Upper lobe of left lung (tissue), 6 donors: Measurements from ENCODE around the gene OR8B12. TPM values are rescaled to one million over a fixed set of nuclear protein-coding genes. Genes with fewer than 3 reads are reported as not detected.
"Not testable (repeated sequence)": the region's sequence is repeated elsewhere in the genome, so short reads cannot be mapped to it uniquely, and the experiment has no call there.

Experiments used
- ATAC-seq, 2 donors: fragments of 200-7000 bp; cut with Tn5 transposase; one replicate each; pipeline ENCODE4 v1.9.1; 2022; ENCODE audit warnings: mild to moderate bottlenecking in 2 of 2, moderate library complexity in 2 of 2; ENCODE audit not compliant: low FRiP score in 2 of 2
- DNase-seq, 2 donors: peaks; one replicate each; pipeline ENCODE4 v3.0.0-alpha.2; 2019 to 2020
- H3K27ac ChIP-seq, 4 donors: fragments of 200-600 bp; sonication (generic); one replicate each; pipeline ENCODE4 v1.5.1; 2016 to 2019
- H3K27me3 ChIP-seq, 4 donors: fragments of 200-600 bp; sonication (generic); one replicate each; pipeline ENCODE4 v1.5.1; 2017 to 2019
- H3K36me3 ChIP-seq, 4 donors: fragments of 200-600 bp; sonication (generic); one replicate each; pipeline ENCODE4 v1.5.1; 2016 to 2019
- H3K4me1 ChIP-seq, 4 donors: fragments of 200-600 bp; sonication (generic); one replicate each; pipeline ENCODE4 v1.5.1; 2018 to 2019
- H3K4me3 ChIP-seq, 4 donors: fragments of 200-600 bp; sonication (generic); one replicate each; pipeline ENCODE4 v1.5.1; 2017 to 2019; ENCODE audit warnings: mild to moderate bottlenecking in 2 of 4, moderate library complexity in 1 of 4
- H3K9me3 ChIP-seq, 4 donors: fragments of 200-600 bp; sonication (generic); one replicate each; pipeline ENCODE4 v1.5.1; 2018 to 2019
- CTCF ChIP-seq, 6 experiments: fragments of 450-650 bp in 4 of 6; fragments of 200-600 bp in 2 of 6; sonication (generic) in 2 of 6; IDR thresholded peaks; one replicate each; pipeline ENCODE4 v1.5.1; 2016 to 2019; ENCODE audit warnings: antibody characterized with exemption in 6 of 6
- EP300 ChIP-seq, 4 donors: sonication (generic); formaldehyde crosslinking; IDR thresholded peaks; one replicate each; pipeline ENCODE4 v1.5.1; 2017; ENCODE audit warnings: antibody characterized with exemption in 4 of 4, control low read depth in 2 of 4
- POLR2A ChIP-seq, 4 donors: fragments of 450-650 bp; IDR thresholded peaks; one replicate each; pipeline ENCODE4 v1.5.1; 2016 to 2017; ENCODE audit warnings: antibody characterized with exemption in 4 of 4, mild to moderate bottlenecking in 2 of 4
- POLR2AphosphoS5 ChIP-seq, 2 donors: sonication (generic); formaldehyde crosslinking; IDR thresholded peaks; one replicate each; pipeline ENCODE4 v1.5.1; 2017; ENCODE audit warnings: antibody characterized with exemption in 2 of 2
- WGBS, 2 donors: methylation state at CpG; one replicate each; pipeline ENCODE4 v1.1.5; 2017 to 2018; 5-methylcytosine and 5-hydroxymethylcytosine counted together
- total RNA-seq, 6 donors: library from RNA; depleted of rRNA in 4 of 6; stranded (reverse); fragments of >200 nt in 4 of 6; gene quantifications; one replicate each; pipeline versions ENCODE4 v1.1.0 to v1.2.1, GENCODE V29; 2016 to 2021
- donor health status: DM: no; HTN: no; CAD: no; lungs with moderate emphysema.
- donor health status: DM: no; HTN: yes; CAD: no; lungs with severe emphysema.

The OR8B12 gene
- total RNA-seq, 6 donors from 2014 or later: not detected

DNA sequence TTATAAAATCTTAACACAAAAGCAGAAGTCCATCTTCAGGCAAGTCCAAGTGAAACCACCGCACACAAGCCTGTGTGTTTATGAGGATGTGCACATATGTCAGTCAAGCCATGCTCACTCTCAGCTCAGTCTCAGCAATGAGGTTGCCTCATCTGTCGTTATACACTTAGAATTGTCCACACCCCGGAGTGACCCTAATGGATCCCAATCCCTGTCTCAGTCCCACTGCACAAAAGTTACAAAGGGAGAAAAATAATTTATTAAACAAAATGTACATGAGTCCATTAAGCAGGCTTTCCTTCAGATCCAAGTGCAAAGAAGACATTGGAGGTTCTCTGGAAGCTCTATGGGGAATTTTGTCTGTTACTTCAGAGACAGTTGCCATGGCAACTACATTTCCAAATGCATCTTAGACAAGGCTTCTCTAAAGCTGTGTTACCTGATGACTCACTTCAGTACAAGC lies 24.4 kb downstream of the OR8B12 start:
- no peak for TF ChIP-seq CTCF (IDR thresholded peaks at IDR 0.05)
- no peak for TF ChIP-seq EP300 (IDR thresholded peaks at IDR 0.05)
- no peak for TF ChIP-seq POLR2A (IDR thresholded peaks at IDR 0.05)
- no peak for TF ChIP-seq POLR2AphosphoS5 (IDR thresholded peaks at IDR 0.05)
- WGBS, 2 donors: 64 to 77% methylated on average over 3 of the region's 3 CpGs
- Histone ChIP-seq H3K4me1 (no peaks in the 10 kb centered on the region), H3K36me3 (no peaks in the 10 kb centered on the region), H3K9me3 (no peaks in the 10 kb centered on the region), H3K27ac (no peak overlapping the region), H3K27me3 (no peaks in the 10 kb centered on the region), H3K4me3 (no peak overlapping the region)
- no peak for DNase-seq
- ATAC-seq: peak in 1 of 2 donors; percentile 59

- H3K36me3 ChIP-seq: no peaks in the 10 kb centered on the region
- 62 to 70% methylated on average over 12 of the region's 12 CpGs for WGBS, 2 donors
- no peak for TF ChIP-seq POLR2A (IDR thresholded peaks at IDR 0.05)
- no peak for TF ChIP-seq POLR2AphosphoS5 (IDR thresholded peaks at IDR 0.05)
- no peak for TF ChIP-seq EP300 (IDR thresholded peaks at IDR 0.05)
- no peak for TF ChIP-seq CTCF (IDR thresholded peaks at IDR 0.05)
- H3K9me3 ChIP-seq: no peaks in the 10 kb centered on the region
- ATAC-seq (no peak), DNase-seq (no peak)
- H3K27ac ChIP-seq: no peak overlapping the region
- H3K27me3 ChIP-seq: no peaks in the 10 kb centered on the region
- no peak overlapping the region for H3K4me3 ChIP-seq
- H3K4me1 ChIP-seq: no peaks in the 10 kb centered on the region
These were observed 26.1 kb downstream of the OR8B12 start for GRCh38 chr11:124517314-124517713.

DNA sequence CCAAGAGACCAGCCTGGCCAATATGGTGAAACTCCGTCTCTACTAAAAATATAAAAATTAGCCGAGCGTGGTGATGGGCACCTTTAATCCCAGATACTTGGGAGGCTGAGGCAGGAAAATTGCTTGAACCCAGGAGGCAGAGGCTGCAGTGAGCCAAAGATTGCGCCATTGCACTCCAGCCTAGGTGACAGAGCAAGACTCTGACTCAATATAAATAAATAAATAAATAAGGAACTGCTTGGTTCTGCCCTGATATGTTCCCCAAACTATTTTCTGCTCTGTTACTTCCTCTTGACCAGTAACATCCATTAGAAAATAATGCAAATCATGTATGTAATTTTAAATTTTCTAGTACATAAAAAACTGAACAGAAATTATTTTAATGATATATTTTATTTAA lies 28.8 kb downstream of the OR8B12 start:
- H3K9me3 ChIP-seq, H3K36me3 ChIP-seq, DNase-seq, H3K27me3 ChIP-seq, H3K27ac ChIP-seq, H3K4me3 ChIP-seq, H3K4me1 ChIP-seq: not testable (repeated sequence)
- WGBS, 2 donors: 96 to 97% methylated on average over 4 of the region's 4 CpGs
- peak in 1 of 2 donors; percentile 63 for ATAC-seq

- DNase-seq (no peak), ATAC-seq (peak in 1 of 2 donors; percentile 38)
- Histone ChIP-seq H3K27ac (no peak overlapping the region), H3K9me3 (no peaks in the 10 kb centered on the region), H3K4me3 (no peak overlapping the region), H3K27me3 (no peaks in the 10 kb centered on the region), H3K4me1 (no peaks in the 10 kb centered on the region), H3K36me3 (no peaks in the 10 kb centered on the region)
- TF ChIP-seq EP300 (IDR thresholded peaks at IDR 0.05) (no peak), POLR2AphosphoS5 (IDR thresholded peaks at IDR 0.05) (no peak), CTCF (IDR thresholded peaks at IDR 0.05) (no peak), POLR2A (IDR thresholded peaks at IDR 0.05) (no peak)
- WGBS, 2 donors: 91 to 93% methylated on average over 3 of the region's 3 CpGs
These were observed 29.3 kb downstream of the OR8B12 start for GRCh38 chr11:124514131-124514530.

GRCh38 chr11:124511745-124512144 lies 31.7 kb downstream of the OR8B12 start:
- DNase-seq (no peak), ATAC-seq (no peak)
- H3K4me3 ChIP-seq: no peak overlapping the region
- no peaks in the 10 kb centered on the region for H3K9me3 ChIP-seq
- H3K36me3 ChIP-seq: no peaks in the 10 kb centered on the region
- H3K27ac ChIP-seq: no peak overlapping the region
- no peak for TF ChIP-seq POLR2AphosphoS5 (IDR thresholded peaks at IDR 0.05)
- TF ChIP-seq POLR2A (IDR thresholded peaks at IDR 0.05): no peak
- TF ChIP-seq EP300 (IDR thresholded peaks at IDR 0.05): no peak
- TF ChIP-seq CTCF (IDR thresholded peaks at IDR 0.05): no peak
- no peaks in the 10 kb centered on the region for H3K4me1 ChIP-seq
- no peaks in the 10 kb centered on the region for H3K27me3 ChIP-seq
